Measurements from ENCODE around the gene SAE1. TPM values are rescaled to one million over a fixed set of nuclear protein-coding genes. Genes with fewer than 3 reads are reported as not detected.
"Not testable (repeated sequence)": the region's sequence is repeated elsewhere in the genome, so short reads cannot be mapped to it uniquely, and the experiment has no call there.

SAE1 gene
- polyA plus RNA-seq (ENCODE audit: insufficient read depth in 1 of 5, insufficient read length in 5 of 5, low replicate concordance in 1 of 5) = 100 to 1,000 TPM in 2 of 5 donors, 10 to 100 TPM in 3; 86.7 to 115 (median 99.5) TPM
- long read RNA-seq, donor 1, transcript SAE1-201 (9 exons, 2,049 nt) = major isoform, 26 of 61 reads
- long read RNA-seq, donor 1, partial matches to known transcripts = 30 of 61 reads
- long read RNA-seq, donor 1, other reads (novel, unspliced or antisense) = 0 of 61 reads
- long read RNA-seq, donor 2, transcript SAE1-201 (9 exons, 2,049 nt) = major isoform, 21 of 24 reads
- long read RNA-seq, donor 2, partial matches to known transcripts = 0 of 24 reads
- long read RNA-seq, donor 2, other reads (novel, unspliced or antisense) = 0 of 24 reads
- long read RNA-seq, donor 3, transcript SAE1-201 (9 exons, 2,049 nt) = major isoform, 21 of 22 reads
- long read RNA-seq, donor 3, partial matches to known transcripts = 0 of 22 reads
- long read RNA-seq, donor 3, other reads (novel, unspliced or antisense) = 0 of 22 reads
- long read RNA-seq, donor 4, transcript SAE1-201 (9 exons, 2,049 nt) = major isoform, 8 of 9 reads
- long read RNA-seq, donor 4, partial matches to known transcripts = 0 of 9 reads
- long read RNA-seq, donor 4, other reads (novel, unspliced or antisense) = 0 of 9 reads
- long read RNA-seq, donor 5, transcript SAE1-201 (9 exons, 2,049 nt) = major isoform, 38 of 81 reads
- long read RNA-seq, donor 5, partial matches to known transcripts = 42 of 81 reads
- long read RNA-seq, donor 5, other reads (novel, unspliced or antisense) = 0 of 81 reads
- long read RNA-seq, donor 6, transcript SAE1-201 (9 exons, 2,049 nt) = major isoform, 34 of 35 reads
- long read RNA-seq, donor 6, partial matches to known transcripts = 0 of 35 reads
- long read RNA-seq, donor 6, other reads (novel, unspliced or antisense) = 0 of 35 reads
- long read RNA-seq, donor 7, transcript SAE1-201 (9 exons, 2,049 nt) = major isoform, 27 of 44 reads
- long read RNA-seq, donor 7, partial matches to known transcripts = 17 of 44 reads
- long read RNA-seq, donor 7, other reads (novel, unspliced or antisense) = 0 of 44 reads
- long read RNA-seq, donor 8, transcript SAE1-201 (9 exons, 2,049 nt) = major isoform, 7 of 15 reads
- long read RNA-seq, donor 8, partial matches to known transcripts = 8 of 15 reads
- long read RNA-seq, donor 8, other reads (novel, unspliced or antisense) = 0 of 15 reads

GRCh38 chr19:47130589-47131227 lies at the start of gene SAE1:
Gene SAE1 (plus strand): TSS chr19:47130835. CDS start chr19:47130931, 96 bp downstream.
- DNase-seq = peak; percentile 97

DNA sequence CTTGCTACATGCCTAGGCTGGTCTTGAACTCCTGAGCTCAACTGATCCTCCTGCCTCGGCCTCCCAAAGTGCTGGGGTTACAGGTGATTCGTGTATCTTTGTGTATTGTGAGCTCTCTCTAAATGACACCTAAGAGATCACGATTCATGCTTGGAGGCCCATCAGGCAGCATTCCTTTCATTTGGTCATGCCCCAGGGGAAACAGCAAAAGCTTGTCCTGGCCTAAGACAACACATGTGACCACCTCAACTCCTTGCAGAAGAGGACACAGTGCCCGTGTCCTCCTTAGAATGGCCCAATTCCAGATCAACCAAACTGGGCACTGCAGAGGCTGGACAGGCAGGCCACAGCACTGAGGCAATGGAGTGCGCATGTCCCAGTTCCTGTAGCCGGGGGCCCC lies 49.5 kb upstream of the SAE1 start:
- DNase-seq = no peak

DNA sequence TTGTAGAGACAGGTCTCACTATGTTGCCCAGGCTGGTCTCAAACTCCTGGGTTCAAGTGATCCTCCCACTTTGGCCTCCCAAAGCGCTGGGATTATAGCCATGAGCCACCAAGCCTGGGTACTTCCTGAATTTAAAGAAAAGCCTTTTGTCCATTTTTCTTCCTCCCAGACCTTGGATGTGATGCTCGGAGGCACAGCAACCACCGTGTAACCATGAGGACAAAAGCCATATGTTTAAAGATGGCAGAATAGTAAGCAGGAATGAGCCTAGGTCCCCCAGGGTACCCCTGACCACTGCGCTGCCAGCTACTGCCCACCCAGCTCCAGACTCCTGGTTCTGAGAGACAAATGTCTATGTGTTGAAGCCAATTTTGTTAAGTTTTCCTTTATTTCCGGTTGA lies 48.1 kb upstream of the SAE1 start:
- no peak for DNase-seq

DNA sequence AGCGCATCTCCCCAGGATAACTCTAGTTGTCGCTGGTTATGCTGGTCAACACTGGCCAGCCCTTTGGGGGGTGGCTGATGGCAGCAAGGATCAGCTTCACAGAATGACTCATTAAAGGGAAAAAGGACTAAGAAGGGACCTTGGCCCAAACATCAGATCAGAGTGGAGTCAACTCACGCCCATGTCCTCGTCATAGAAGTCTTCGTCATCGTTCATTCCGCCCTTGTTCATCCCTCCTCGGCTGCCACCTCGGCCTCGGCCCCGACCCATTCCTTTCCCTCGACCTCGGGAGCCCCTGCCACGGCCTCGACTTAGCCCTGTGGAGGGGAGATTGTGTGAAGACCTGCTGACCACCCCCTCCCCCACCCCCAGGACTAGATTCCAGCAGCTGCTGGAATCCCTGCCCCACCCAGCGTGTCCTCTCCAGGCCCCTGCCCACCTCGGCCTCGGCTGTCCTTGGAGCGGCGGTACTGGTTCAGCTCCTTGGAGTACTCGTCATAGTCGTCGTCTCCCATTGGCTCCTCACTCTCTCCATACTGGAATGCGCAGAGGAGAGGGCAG lies 45.7 kb upstream of the SAE1 start:
- DNase-seq = no peak

GRCh38 chr19:47086280-47086679 lies 44.4 kb upstream of the SAE1 start:
- DNase-seq = no peak

DNA sequence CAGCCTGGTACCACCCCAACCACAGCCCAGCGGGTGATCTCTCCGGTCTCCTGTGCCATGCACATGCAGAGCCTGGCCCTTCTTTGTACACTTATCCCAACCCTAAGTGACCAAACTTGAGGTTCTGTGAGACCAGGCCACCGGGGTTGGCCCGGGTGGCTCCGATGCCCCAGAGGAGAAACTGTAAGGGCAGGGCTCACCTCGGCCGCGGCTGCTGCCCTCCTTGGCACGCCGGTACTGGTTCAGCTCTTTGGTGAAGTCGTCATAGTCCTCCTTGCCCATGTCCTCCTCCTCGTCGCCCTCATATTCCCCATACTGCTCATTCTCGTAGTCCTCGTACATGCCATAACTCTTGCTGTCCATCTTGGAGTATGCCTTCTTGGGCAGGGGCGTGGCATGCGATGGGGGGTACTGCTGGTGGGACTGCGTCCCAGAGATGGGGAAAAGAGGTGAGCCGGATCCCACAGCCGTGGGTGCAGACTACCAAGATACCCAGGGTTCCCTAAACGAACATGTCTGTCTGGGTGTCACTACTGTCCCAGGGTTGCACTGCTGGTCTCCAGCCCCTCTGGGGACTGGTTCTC lies 40.8 kb upstream of the SAE1 start:
- no peak for DNase-seq

DNA sequence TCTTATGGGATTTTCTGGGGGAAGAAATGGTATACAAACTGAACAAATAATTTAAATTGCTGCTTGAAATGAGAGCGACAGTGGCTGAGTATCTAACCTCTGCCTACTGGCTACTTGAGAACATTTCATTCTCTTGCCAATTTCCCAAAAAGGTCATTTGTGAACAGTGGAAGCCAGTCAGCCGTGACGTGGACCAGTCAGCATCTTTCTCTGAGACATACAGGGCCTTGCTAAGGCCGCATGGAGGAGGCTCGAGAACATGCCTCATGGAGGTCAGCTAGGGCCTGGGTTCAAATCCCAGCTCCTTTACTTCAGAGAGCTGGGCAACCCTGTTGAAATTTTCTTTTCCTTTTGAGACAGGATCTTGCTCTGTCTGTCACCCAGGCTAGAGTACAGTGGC lies 37.4 kb upstream of the SAE1 start:
- no peak for DNase-seq

- DNase-seq = no peak
Observed at GRCh38 chr19:47093841-47094240, 36.8 kb upstream of the SAE1 start.

GRCh38 chr19:47094557-47095475 lies 35.8 kb upstream of the SAE1 start:
- no peak for DNase-seq

DNA sequence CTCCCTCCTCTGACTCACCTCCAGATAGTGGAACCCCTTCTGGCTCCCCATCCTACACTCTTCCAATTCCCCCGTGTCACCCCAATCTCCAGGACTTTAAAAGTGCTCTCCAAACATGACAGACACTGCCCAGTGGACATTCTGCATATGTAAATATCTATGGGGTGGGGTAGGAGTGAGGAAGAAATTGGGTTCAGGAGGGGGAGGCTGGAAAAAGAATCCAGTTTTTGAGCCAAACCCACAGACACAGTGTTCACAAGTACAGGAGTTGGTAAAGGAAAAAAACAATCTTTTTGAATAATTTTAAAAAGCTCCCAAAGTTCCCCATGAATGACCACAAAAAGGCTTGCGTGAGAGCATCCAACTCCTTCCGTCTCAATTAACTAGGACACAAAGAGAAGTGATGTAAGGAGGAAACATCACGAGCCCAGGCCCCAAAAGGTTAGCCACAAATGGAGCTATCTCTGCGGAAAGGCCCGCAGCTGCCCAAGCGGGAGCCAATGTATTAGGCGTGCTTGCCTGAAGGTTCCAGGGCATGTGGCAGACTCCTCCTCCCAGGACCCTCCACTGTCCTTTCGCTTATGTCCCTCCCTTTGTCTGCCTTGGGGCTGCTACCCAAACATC lies 35.0 kb upstream of the SAE1 start:
- no peak for DNase-seq

GRCh38 chr19:47096100-47096704 lies 34.4 kb upstream of the SAE1 start:
- DNase-seq = peak in 1 of 2 donors; percentile 39

GRCh38 chr19:47096721-47097120 lies 33.9 kb upstream of the SAE1 start:
- no peak for DNase-seq

GRCh38 chr19:47097396-47098201 lies 33.0 kb upstream of the SAE1 start:
- DNase-seq = no peak

GRCh38 chr19:47098608-47099007 lies 32.0 kb upstream of the SAE1 start:
- DNase-seq = no peak

GRCh38 chr19:47099576-47100050 lies 31.0 kb upstream of the SAE1 start:
- DNase-seq = no peak

GRCh38 chr19:47100290-47100689 lies 30.3 kb upstream of the SAE1 start:
- no peak for DNase-seq

GRCh38 chr19:47101116-47101515 lies 29.5 kb upstream of the SAE1 start:
- DNase-seq = not testable (repeated sequence)

Data from right lung (tissue), 10 donors.